ENCODE data around the gene ADIPOQ.

Gene ADIPOQ

DNA sequence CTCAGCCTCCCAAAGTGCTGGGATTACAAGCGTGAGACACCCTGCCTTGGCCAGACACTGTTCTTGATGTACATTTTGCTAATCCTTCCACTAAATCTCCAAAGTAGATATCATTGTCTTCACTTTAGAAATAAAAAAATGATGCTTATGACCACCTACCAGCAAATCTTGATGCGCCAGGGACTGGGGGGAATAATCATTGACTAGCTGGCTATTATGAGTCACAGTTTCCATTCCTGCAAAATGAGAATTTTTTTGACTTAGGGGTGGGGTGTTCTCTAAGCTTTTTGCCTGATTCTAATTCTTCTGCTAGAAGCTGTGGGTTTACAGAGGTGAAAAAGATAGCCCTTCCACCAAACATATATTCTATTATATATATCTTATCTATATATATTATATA, 19.1 kb upstream of the ADIPOQ start:
- Histone ChIP-seq H3K36me3 (ENCODE audit: control insufficient read depth, insufficient read depth, low read length) (no peaks in the 10 kb centered on the region), H3K4me3 (ENCODE audit: low read length) (no peak overlapping the region), H2AK5ac (ENCODE audit: low read length) (no peak overlapping the region), H4K8ac (ENCODE audit: low read depth, low read length) (no peak overlapping the region), H2BK120ac (ENCODE audit: low read depth, low read length) (no peak overlapping the region), H3K79me2 (ENCODE audit: control insufficient read depth, insufficient read depth, low read length) (no peaks in the 10 kb centered on the region), H4K5ac (ENCODE audit: low read length) (no peak overlapping the region), H3K4me2 (ENCODE audit: low read length) (no peak overlapping the region), H3K23ac (ENCODE audit: low read length) (no peak overlapping the region), H2BK5ac (ENCODE audit: low read length) (no peak overlapping the region), H3K27ac (ENCODE audit: low read depth, low read length) (no peak overlapping the region), H3K79me1 (ENCODE audit: low read length) (no peaks in the 10 kb centered on the region), H2BK15ac (replicated peaks; ENCODE audit: low read depth) (no peak overlapping the region), H3K56ac (ENCODE audit: low read length) (no peak overlapping the region), H3K18ac (ENCODE audit: low read length) (no peak overlapping the region), H3K4ac (ENCODE audit: low read depth, low read length) (no peak overlapping the region), H3K4me1 (ENCODE audit: control insufficient read depth, low read depth, low read length) (peaks cover 4% of the 10 kb centered on the region), H3K9ac (ENCODE audit: low read length) (no peak overlapping the region), H3K27me3 (ENCODE audit: insufficient read depth, low read length, poor library complexity) (no peaks in the 10 kb centered on the region)
- WGBS (ENCODE audit: extremely low coverage, insufficient coverage, low lambda C conversion rate): no CpG with 5 or more reads among the region's 2 CpGs
- no peak for DNase-seq

GRCh38 chr3:186824430-186825139, 17.9 kb upstream of the ADIPOQ start:
- Histone ChIP-seq H3K18ac (ENCODE audit: low read length) (no peak overlapping the region), H3K4me3 (ENCODE audit: low read length) (no peak overlapping the region), H2BK5ac (ENCODE audit: low read length) (no peak overlapping the region), H2BK120ac (ENCODE audit: low read depth, low read length) (no peak overlapping the region), H3K4me2 (ENCODE audit: low read length) (peak overlapping the region; percentile 64), H3K4me1 (ENCODE audit: control insufficient read depth, low read depth, low read length) (peaks cover 4% of the 10 kb centered on the region), H3K27me3 (ENCODE audit: insufficient read depth, low read length, poor library complexity) (no peaks in the 10 kb centered on the region), H3K79me1 (ENCODE audit: low read length) (no peaks in the 10 kb centered on the region), H3K56ac (ENCODE audit: low read length) (peak overlapping the region; percentile 53), H3K23ac (ENCODE audit: low read length) (no peak overlapping the region), H3K27ac (ENCODE audit: low read depth, low read length) (no peak overlapping the region), H2AK5ac (ENCODE audit: low read length) (no peak overlapping the region), H4K5ac (ENCODE audit: low read length) (no peak overlapping the region), H3K4ac (ENCODE audit: low read depth, low read length) (no peak overlapping the region), H2BK15ac (replicated peaks; ENCODE audit: low read depth) (no peak overlapping the region), H3K79me2 (ENCODE audit: control insufficient read depth, insufficient read depth, low read length) (no peaks in the 10 kb centered on the region), H4K8ac (ENCODE audit: low read depth, low read length) (no peak overlapping the region), H3K9ac (ENCODE audit: low read length) (peak overlapping the region; percentile 40), H3K36me3 (ENCODE audit: control insufficient read depth, insufficient read depth, low read length) (no peaks in the 10 kb centered on the region)
- DNase-seq: peak; percentile 47
- WGBS (ENCODE audit: extremely low coverage, insufficient coverage, low lambda C conversion rate): no CpG with 5 or more reads among the region's 18 CpGs

DNA sequence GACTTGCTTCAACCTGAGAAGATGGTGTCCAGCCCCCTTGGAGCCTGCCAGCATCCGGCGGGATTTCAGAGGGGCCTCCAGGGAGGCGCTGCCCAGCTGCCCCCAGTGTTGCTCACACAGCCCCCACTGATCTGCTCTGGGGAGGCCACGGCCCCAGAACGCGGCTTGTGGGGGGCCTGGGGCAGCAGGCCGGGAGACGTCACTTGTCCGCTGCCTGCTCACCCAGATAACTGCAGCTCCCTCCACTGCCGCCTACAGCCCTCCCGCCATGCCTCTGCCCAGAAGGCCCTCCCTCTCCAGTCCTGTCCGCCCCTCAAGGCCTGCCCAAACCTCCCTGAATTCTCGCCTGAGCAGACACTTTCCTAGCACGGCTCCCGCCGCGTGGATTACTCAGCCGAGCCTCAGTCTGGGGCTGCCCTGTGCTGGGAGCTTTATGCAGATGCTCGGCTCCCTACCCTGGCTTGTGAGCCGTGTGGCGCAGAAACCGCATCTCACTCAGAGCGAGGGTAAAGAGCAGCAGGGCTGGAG, 17.2 kb upstream of the ADIPOQ start:
- Histone ChIP-seq H3K4me1 (ENCODE audit: control insufficient read depth, low read depth, low read length) (peaks cover 4% of the 10 kb centered on the region), H3K9ac (ENCODE audit: low read length) (peak overlapping the region; percentile 40), H3K56ac (ENCODE audit: low read length) (peak overlapping the region; percentile 67), H3K36me3 (ENCODE audit: control insufficient read depth, insufficient read depth, low read length) (no peaks in the 10 kb centered on the region), H2BK120ac (ENCODE audit: low read depth, low read length) (no peak overlapping the region), H3K4ac (ENCODE audit: low read depth, low read length) (no peak overlapping the region), H4K5ac (ENCODE audit: low read length) (no peak overlapping the region), H3K23ac (ENCODE audit: low read length) (no peak overlapping the region), H3K27me3 (ENCODE audit: insufficient read depth, low read length, poor library complexity) (no peaks in the 10 kb centered on the region), H2AK5ac (ENCODE audit: low read length) (no peak overlapping the region), H2BK5ac (ENCODE audit: low read length) (no peak overlapping the region), H3K79me1 (ENCODE audit: low read length) (no peaks in the 10 kb centered on the region), H3K79me2 (ENCODE audit: control insufficient read depth, insufficient read depth, low read length) (no peaks in the 10 kb centered on the region), H3K4me2 (ENCODE audit: low read length) (peak overlapping the region; percentile 64), H3K18ac (ENCODE audit: low read length) (no peak overlapping the region), H2BK15ac (replicated peaks; ENCODE audit: low read depth) (no peak overlapping the region), H3K4me3 (ENCODE audit: low read length) (no peak overlapping the region), H4K8ac (ENCODE audit: low read depth, low read length) (no peak overlapping the region), H3K27ac (ENCODE audit: low read depth, low read length) (no peak overlapping the region)
- DNase-seq: peak; percentile 84
- no CpG with 5 or more reads among the region's 23 CpGs for WGBS (ENCODE audit: extremely low coverage, insufficient coverage, low lambda C conversion rate)

- H3K79me2 ChIP-seq (ENCODE audit: control insufficient read depth, insufficient read depth, low read length): no peaks in the 10 kb centered on the region
- no CpG with 5 or more reads among the region's 11 CpGs for WGBS (ENCODE audit: extremely low coverage, insufficient coverage, low lambda C conversion rate)
- no peak overlapping the region for H3K27ac ChIP-seq (ENCODE audit: low read depth, low read length)
- no peak overlapping the region for H2BK120ac ChIP-seq (ENCODE audit: low read depth, low read length)
- H3K56ac ChIP-seq (ENCODE audit: low read length): peak overlapping the region; percentile 17
- no peak overlapping the region for H3K4me3 ChIP-seq (ENCODE audit: low read length)
- no peak overlapping the region for H2BK15ac ChIP-seq (replicated peaks; ENCODE audit: low read depth)
- no peak for DNase-seq
- H3K9ac ChIP-seq (ENCODE audit: low read length): no peak overlapping the region
- no peak overlapping the region for H3K4me2 ChIP-seq (ENCODE audit: low read length)
- H3K4me1 ChIP-seq (ENCODE audit: control insufficient read depth, low read depth, low read length): peaks cover 4% of the 10 kb centered on the region
- H2BK5ac ChIP-seq (ENCODE audit: low read length): no peak overlapping the region
- no peak overlapping the region for H3K4ac ChIP-seq (ENCODE audit: low read depth, low read length)
- H3K18ac ChIP-seq (ENCODE audit: low read length): no peak overlapping the region
- no peaks in the 10 kb centered on the region for H3K36me3 ChIP-seq (ENCODE audit: control insufficient read depth, insufficient read depth, low read length)
- no peaks in the 10 kb centered on the region for H3K27me3 ChIP-seq (ENCODE audit: insufficient read depth, low read length, poor library complexity)
- no peak overlapping the region for H3K23ac ChIP-seq (ENCODE audit: low read length)
- no peaks in the 10 kb centered on the region for H3K79me1 ChIP-seq (ENCODE audit: low read length)
- H2AK5ac ChIP-seq (ENCODE audit: low read length): no peak overlapping the region
- no peak overlapping the region for H4K8ac ChIP-seq (ENCODE audit: low read depth, low read length)
- no peak overlapping the region for H4K5ac ChIP-seq (ENCODE audit: low read length)
These were observed 16.6 kb upstream of the ADIPOQ start for GRCh38 chr3:186825872-186826409.

DNA sequence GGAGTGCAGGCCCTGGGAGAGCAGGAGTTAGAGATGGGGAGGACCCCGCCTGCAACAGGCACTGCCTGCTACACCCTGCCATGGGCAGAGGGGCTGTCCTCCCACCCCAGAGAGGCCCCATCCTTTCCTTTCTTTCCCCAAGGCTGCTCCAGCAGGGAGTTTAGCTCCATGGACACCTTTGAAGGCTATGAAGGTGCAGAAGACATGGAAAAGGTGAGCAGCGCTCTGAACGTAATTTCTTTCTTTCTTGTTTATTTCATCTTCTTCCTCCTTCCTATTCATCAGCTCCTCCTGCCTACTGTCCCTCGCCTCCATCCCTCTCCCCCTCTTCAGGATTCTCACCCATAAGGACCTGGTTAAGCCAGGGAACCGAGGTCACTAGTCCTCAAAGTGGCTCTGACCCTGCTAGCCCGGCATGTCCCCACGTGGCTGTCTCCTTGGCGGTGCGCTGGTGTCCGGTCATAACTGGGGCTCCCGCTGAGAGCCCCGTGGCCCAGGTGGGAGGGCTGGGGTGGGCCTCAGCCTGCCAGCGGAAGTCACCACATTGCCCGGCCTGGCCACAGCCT, 16.0 kb upstream of the ADIPOQ start:
- Histone ChIP-seq H3K27ac (ENCODE audit: low read depth, low read length) (no peak overlapping the region), H4K8ac (ENCODE audit: low read depth, low read length) (no peak overlapping the region), H3K56ac (ENCODE audit: low read length) (peak overlapping the region; percentile 76), H2BK5ac (ENCODE audit: low read length) (no peak overlapping the region), H3K79me1 (ENCODE audit: low read length) (no peaks in the 10 kb centered on the region), H3K4me2 (ENCODE audit: low read length) (peak overlapping the region; percentile 21), H2BK15ac (replicated peaks; ENCODE audit: low read depth) (no peak overlapping the region), H3K27me3 (ENCODE audit: insufficient read depth, low read length, poor library complexity) (no peaks in the 10 kb centered on the region), H3K4me1 (ENCODE audit: control insufficient read depth, low read depth, low read length) (peaks cover 4% of the 10 kb centered on the region), H2AK5ac (ENCODE audit: low read length) (no peak overlapping the region), H3K18ac (ENCODE audit: low read length) (no peak overlapping the region), H3K36me3 (ENCODE audit: control insufficient read depth, insufficient read depth, low read length) (no peaks in the 10 kb centered on the region), H3K4me3 (ENCODE audit: low read length) (no peak overlapping the region), H3K23ac (ENCODE audit: low read length) (no peak overlapping the region), H3K9ac (ENCODE audit: low read length) (peak overlapping the region; percentile 39), H4K5ac (ENCODE audit: low read length) (no peak overlapping the region), H2BK120ac (ENCODE audit: low read depth, low read length) (no peak overlapping the region), H3K79me2 (ENCODE audit: control insufficient read depth, insufficient read depth, low read length) (no peaks in the 10 kb centered on the region), H3K4ac (ENCODE audit: low read depth, low read length) (peak overlapping the region; percentile 75)
- WGBS (ENCODE audit: extremely low coverage, insufficient coverage, low lambda C conversion rate): no CpG with 5 or more reads among the region's 14 CpGs
- peak; percentile 37 for DNase-seq

Data from mesendoderm (in vitro differentiated cells).